Keratinocyte (primary cell): ENCODE results near the gene LRP1B.

Source experiments
- EZH2 ChIP-seq: IDR thresholded peaks from one replicate; pipeline ENCODE4 v1.6.1; 2012; ENCODE audit warnings: inconsistent platforms, mild to moderate bottlenecking, low read length, moderate library complexity
- TF ChIP-seq, protein P1 (sequence below), 3 experiments: IDR thresholded peaks in 1 of 3; conservative IDR thresholded peaks in 1 of 3; optimal IDR thresholded peaks in 1 of 3; 2 replicates in 2 of 3; 3 replicates in 1 of 3; pipeline versions ENCODE3 to v1.5.1; 2011; ENCODE audit warnings: low read length in 3 of 3, mild to moderate bottlenecking in 3 of 3, moderate library complexity in 2 of 3, control low read depth in 1 of 3, inconsistent platforms in 1 of 3; ENCODE audit not compliant: insufficient read depth in 2 of 3; ENCODE audit errors: extremely low read depth in 1 of 3

DNA sequence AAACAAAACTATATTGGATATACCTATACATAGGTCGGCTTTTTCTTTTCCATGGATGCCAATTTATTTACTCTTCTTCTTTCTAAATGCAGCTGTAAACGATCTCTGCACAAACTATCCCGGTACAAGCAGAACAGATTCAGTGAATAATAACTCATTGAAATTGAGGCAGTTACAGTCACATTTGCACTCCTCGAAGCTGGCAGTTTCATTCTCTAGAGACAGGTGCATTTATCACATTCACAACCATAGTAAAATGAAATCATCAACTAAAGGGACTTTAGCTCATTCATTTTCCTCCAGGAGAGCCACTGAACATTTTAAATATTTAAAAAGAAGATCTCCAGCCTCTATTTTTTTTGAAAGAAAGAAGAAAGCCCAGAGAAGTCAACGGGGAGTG, 551.7 kb downstream of the LRP1B start:
- TF ChIP-seq EZH2 = no peak
- TF ChIP-seq, protein P1, sequence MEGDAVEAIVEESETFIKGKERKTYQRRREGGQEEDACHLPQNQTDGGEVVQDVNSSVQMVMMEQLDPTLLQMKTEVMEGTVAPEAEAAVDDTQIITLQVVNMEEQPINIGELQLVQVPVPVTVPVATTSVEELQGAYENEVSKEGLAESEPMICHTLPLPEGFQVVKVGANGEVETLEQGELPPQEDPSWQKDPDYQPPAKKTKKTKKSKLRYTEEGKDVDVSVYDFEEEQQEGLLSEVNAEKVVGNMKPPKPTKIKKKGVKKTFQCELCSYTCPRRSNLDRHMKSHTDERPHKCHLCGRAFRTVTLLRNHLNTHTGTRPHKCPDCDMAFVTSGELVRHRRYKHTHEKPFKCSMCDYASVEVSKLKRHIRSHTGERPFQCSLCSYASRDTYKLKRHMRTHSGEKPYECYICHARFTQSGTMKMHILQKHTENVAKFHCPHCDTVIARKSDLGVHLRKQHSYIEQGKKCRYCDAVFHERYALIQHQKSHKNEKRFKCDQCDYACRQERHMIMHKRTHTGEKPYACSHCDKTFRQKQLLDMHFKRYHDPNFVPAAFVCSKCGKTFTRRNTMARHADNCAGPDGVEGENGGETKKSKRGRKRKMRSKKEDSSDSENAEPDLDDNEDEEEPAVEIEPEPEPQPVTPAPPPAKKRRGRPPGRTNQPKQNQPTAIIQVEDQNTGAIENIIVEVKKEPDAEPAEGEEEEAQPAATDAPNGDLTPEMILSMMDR (optimal IDR thresholded peaks at IDR 0.05 in 1 of 3, IDR thresholded peaks at IDR 0.05 in 1 of 3, conservative IDR thresholded peaks at IDR 0.05 in 1 of 3; ENCODE audit: extremely low read depth in 1 of 3, insufficient read depth in 2 of 3, low read length in 3 of 3) = no peak
